LNCAP (cell line): ENCODE measurements around the gene APOL2.

Source experiments
- TF ChIP-seq, protein P1 (sequence below): fragments of 450-650 bp; IDR thresholded peaks from 2 replicates; pipeline ENCODE4 v1.5.1; 2017; ENCODE audit warnings: mild to moderate bottlenecking

The APOL2 gene

DNA sequence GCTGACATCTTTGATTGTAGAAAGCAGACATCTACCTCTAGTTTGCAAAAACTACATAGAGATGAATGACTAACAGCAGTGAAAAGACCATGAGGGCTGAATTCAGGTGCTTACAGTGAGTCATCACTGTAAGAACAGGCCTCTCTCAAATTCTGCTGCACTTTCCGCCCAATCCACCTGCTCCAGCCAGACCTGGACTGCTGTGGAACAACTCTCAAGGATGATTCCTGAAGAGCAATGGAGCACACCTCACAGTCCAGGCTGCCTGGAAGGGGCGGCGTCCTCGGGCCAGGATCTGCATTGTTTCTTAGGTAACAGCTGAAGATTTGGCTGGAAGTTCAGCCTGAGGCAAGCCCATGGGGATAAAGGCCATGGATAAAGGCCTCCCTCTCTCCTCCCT lies 15.1 kb downstream of the APOL2 start:
- TF ChIP-seq, protein P1, sequence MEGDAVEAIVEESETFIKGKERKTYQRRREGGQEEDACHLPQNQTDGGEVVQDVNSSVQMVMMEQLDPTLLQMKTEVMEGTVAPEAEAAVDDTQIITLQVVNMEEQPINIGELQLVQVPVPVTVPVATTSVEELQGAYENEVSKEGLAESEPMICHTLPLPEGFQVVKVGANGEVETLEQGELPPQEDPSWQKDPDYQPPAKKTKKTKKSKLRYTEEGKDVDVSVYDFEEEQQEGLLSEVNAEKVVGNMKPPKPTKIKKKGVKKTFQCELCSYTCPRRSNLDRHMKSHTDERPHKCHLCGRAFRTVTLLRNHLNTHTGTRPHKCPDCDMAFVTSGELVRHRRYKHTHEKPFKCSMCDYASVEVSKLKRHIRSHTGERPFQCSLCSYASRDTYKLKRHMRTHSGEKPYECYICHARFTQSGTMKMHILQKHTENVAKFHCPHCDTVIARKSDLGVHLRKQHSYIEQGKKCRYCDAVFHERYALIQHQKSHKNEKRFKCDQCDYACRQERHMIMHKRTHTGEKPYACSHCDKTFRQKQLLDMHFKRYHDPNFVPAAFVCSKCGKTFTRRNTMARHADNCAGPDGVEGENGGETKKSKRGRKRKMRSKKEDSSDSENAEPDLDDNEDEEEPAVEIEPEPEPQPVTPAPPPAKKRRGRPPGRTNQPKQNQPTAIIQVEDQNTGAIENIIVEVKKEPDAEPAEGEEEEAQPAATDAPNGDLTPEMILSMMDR: no peak

DNA sequence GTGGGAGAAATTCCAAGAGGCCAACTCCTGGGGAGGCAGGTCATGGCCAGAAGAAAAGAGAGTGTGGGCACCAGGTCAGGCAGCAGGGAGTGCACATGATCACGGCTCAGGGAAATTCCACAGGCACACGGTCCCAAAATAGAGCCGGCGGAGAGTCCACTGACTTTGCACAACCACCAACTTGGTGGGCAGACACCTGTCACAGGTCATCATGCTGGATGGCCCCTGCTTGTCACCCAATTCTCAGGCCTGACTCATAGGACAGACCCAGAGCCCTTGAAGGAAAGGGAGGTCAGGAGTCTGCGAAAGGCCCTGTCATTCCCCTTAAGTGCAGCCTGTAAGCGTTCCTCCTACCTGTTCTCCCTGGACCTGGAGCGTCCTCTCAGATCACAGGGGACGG lies 15.8 kb downstream of the APOL2 start:
- TF ChIP-seq, protein P1: no peak

DNA sequence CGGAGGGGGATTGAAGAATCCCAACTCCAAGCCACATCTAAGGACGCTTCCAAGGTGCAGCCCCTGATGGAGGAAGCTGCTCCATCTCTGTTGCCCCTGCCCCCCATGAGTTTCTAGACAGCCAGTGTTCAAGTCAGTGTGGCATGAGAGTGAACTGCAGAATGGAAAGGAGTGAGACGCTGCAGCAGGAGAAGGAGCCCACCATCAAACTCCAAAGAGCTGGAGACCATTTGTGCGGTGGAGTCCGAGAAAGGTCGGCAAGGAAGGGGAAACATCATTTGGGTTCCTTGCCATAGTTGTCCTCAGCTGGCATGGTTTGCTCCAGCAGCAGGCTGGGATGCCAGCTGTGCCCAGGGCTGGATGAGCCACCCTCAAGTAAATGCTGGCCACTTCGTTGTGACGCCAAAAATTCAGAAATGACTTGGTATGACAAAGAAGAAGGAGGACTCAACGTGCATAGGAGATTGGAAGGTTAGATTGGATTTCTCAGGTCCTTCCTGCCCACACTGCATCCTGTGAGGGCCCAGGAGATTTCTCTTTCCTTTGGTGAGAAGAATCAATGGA lies 16.4 kb downstream of the APOL2 start:
- TF ChIP-seq, protein P1: no peak

DNA sequence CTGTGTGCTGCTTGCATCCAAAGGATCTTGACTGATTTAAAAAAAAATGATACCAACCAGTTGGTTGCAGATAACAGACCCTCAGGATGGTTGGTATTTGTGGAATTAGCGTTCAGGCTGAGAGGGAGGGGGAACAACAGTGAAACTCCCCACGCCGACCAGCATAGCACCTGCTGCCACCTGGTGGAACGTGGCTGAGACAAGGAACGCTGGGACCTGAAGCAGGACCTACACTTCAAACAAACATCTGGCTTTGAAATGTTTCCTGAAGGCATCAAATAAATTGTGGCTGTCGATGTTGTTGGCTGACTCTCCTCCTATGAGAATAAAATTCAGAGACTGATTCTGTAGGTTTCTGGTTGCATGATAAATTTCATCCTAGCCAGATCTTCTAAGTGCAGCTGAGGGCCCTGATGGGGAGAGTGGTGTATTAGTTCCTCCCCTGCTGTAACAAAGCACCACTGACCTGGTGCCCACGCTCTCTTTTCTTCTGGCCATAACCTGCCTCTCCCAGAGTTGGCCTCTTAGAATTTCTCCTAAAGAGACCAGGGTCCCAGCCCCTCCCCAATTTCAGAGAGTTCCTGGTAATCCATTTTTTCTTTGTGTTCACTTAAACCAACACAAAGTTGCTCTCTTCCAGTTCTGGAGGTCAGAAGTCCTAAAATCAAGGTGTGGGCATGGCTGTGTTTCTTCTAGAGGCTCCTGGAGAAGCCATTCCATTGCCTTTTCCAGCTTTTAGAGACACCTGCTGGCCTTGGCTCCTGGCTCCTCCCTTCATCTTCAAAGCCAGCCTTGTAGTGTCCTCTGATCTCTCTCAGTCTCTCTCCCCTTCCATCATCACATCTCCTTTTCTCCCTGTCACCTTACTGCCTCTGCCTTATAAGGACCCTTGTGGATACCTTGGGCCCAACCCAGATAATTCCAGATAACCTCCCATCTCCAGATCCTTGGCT lies 17.3 kb downstream of the APOL2 start:
- TF ChIP-seq, protein P1: peak; percentile 90

DNA sequence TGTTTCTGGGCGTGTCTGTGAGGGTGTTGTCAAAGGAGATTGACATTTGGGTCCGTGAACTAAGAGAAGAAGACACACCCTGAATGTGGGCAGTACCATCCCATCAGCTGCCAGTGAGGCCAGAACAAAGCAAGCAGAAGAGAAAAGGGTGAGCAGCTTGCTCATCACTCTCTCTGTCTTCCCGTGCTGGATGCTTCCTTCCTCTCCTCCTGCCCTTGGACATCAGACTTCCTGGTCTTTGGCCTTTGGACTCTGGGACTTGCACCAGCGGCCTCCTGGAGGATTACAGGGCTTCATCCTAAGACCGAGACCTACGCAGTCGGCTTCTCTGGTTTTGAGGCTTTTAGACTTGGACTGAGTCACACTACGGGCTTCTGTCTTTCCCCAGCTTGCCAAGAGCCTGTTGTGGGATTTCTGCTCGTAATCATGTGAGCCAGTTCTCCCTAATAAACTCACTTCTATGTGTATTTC lies 18.8 kb downstream of the APOL2 start:
- TF ChIP-seq, protein P1: no peak

DNA sequence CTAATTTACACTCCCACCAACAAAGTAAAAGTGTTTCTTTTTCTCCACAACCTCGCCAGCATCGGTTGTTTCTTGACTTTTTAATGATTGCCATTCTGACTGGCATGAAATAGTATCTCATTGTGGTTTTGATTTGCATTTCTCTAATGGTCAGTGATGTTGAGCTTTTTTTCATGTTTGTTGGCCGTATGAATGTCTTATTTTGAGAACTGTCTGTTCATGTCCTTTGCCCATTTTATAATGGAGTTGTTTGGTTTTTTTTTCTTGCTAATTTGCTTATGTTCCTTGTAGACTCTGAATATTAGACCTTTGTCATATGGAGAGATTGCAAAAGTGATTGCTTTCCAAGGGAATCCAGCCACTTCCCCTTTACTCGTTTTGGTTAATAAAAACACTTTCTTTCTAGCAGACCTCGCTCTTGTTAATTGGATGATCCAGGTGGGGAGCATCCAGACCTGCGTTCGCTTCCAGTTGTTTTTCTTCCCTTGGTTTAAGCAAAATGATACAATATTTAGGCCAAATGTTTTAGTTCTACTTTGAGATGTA lies 20.6 kb downstream of the APOL2 start:
- TF ChIP-seq, protein P1: no peak

DNA sequence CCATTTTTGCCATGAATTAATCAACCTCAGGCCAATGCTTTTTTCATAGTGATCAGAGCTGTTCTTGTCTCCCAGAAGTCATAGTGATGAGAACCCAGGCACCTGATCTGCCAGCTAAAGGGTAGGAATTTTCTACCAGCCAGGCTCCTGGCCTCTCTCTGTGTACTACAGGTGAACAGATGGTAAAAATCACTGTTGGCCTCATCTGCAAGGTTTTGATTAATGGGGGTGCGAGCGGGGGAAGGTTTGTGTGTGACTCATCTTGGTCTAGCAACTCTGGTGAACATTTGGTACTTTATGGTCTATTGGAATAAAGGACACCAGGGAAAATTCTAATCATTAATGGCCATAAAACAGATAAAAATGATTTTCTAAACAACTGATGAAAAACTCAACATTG lies 23.3 kb downstream of the APOL2 start:
- TF ChIP-seq, protein P1: no peak
